SH-SY5Y (cell line): ENCODE measurements around the gene DPP10.

Source experiments
- GATA2 ChIP-seq: IDR thresholded peaks from 2 replicates; pipeline ENCODE4 v1.6.1; 2011; ENCODE audit warnings: mild to moderate bottlenecking, low read depth, low read length
- GATA3 ChIP-seq: IDR thresholded peaks from 2 replicates; pipeline ENCODE4 v1.6.1; 2011; ENCODE audit warnings: low read depth, mild to moderate bottlenecking, low read length, moderate library complexity

DNA sequence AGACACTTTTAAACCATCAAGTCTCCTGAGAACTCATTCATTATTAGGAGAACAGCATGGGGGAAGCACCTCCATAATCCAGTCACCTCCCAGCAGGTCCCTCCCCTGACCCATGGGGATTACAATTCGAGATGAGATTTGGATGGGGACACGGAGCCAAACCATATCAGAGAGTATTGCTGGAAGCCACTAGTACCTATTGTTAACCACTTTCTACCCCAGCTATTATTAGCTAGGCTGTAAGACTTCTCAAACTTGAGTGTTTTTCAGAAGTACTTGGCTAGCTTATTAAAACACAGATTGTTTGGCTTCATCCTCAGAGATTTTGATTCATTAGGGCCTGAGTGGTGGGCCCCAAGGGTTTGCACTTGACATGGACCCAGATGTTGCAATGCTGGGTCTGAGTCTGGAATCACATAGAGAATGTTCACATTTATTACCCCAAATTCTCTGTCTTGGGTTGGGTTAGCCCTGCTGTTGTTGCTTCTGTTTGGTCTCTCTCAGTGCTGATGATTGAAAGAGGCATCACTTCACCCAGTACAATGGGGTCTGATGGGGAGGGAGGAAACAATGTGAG is 506.9 kb downstream of the DPP10 start:
- TF ChIP-seq GATA2 (no peak), GATA3 (no peak)
